HCT116 (cell line): Measurements from ENCODE around the gene OR2A14. TPM values are rescaled to one million over a fixed set of nuclear protein-coding genes. Genes with fewer than 3 reads are reported as not detected.

ENCODE experiments used
- ATAC-seq: fragments of 200-7000 bp; cut with Tn5 transposase; 2 replicates; pipeline ENCODE4 v1.9.1; 2020; ENCODE audit warnings: mild to moderate bottlenecking, moderate library complexity
- BruUV-seq: library from RNA; stranded (reverse); fragments of 400-500 nt; replicated peaks from 2 replicates; lab custom pipeline; 2021; lab: Mats Ljungman, UMichigan
- CTCF ChIA-PET: fragments of 300-600 bp; sonication (Branson Sonifier 250); formaldehyde crosslinking; loops from one replicate; lab custom pipeline; 2021; ENCODE audit warnings: antibody characterized with exemption; lab: Charles Lee
- POLR2A ChIA-PET: fragments of 300-600, 350-600 bp; sonication (Branson Sonifier 250); formaldehyde crosslinking; loops from one replicate; lab custom pipeline; 2021; ENCODE audit warnings: antibody characterized with exemption; lab: Charles Lee
- RAD21 ChIA-PET, 2 experiments: fragments of 300-600 bp; sonication (Branson Sonifier 250); formaldehyde crosslinking; loops; one replicate each; lab custom pipeline; 2023; ENCODE audit warnings: low total read pairs in 2 of 2; ENCODE audit not compliant: uncharacterized antibody in 2 of 2, unreplicated experiment in 2 of 2, low non-redundant PET in 1 of 2; lab: Charles Lee
- DNase-seq: peaks from one replicate; pipeline ENCODE4 v3.0.0-alpha.2; 2010; ENCODE audit warnings: low read depth, low spot score
- H2AFZ ChIP-seq: fragments of 200-600 bp; shearing (Covaris generic), sonication (generic); 2 replicates; pipeline ENCODE4 v1.6.1; 2017; ENCODE audit warnings: low read depth, mixed run types, mixed read lengths, antibody characterized with exemption, low read length; ENCODE audit not compliant: poor library complexity, severe bottlenecking
- H3K27ac ChIP-seq: 2 replicates; pipeline ENCODE4 v1.5.1; 2012; ENCODE audit warnings: low read depth, low read length
- H3K27me3 ChIP-seq: fragments of 200-600 bp; sonication (generic); 2 replicates; pipeline ENCODE4 v1.6.1; 2016; ENCODE audit warnings: mixed run types, low read length, mixed read lengths; ENCODE audit not compliant: insufficient read depth
- H3K36me3 ChIP-seq, 2 experiments: fragments of 200-500 bp in 1 of 2; fragments of 200-600 bp in 1 of 2; sonication (Bioruptor generic) in 1 of 2; sonication (generic) in 1 of 2; 2 replicates each; pipeline versions ENCODE4 v1.5.1 to v1.6.1; 2014 to 2016; ENCODE audit warnings: low read length in 2 of 2, inconsistent platforms in 1 of 2, mixed read lengths in 1 of 2, mixed run types in 1 of 2; ENCODE audit not compliant: insufficient read depth in 2 of 2, control insufficient read depth in 1 of 2
- H3K4me1 ChIP-seq, 2 experiments: fragments of 200-600 bp in 1 of 2; sonication (generic) in 1 of 2; 2 replicates each; pipeline versions ENCODE4 v1.5.1 to v1.6.1; 2012 to 2017; ENCODE audit warnings: low read length in 2 of 2, inconsistent platforms in 1 of 2, mild to moderate bottlenecking in 1 of 2, mixed read lengths in 1 of 2, mixed run types in 1 of 2, moderate library complexity in 1 of 2; ENCODE audit not compliant: insufficient read depth in 2 of 2, control insufficient read depth in 1 of 2
- H3K4me2 ChIP-seq: fragments of 200-600 bp; sonication (generic); 2 replicates; pipeline ENCODE4 v1.6.1; 2017; ENCODE audit warnings: mixed run types, low read length, mixed read lengths
- H3K4me3 ChIP-seq, 2 experiments: fragments of 200-600 bp in 1 of 2; sonication (generic) in 1 of 2; replicated peaks in 1 of 2; 2 replicates each; pipeline ENCODE4 v1.5.1; 2011 to 2016; ENCODE audit warnings: low read length in 2 of 2, control low read depth in 1 of 2, low read depth in 1 of 2, mild to moderate bottlenecking in 1 of 2, mixed read lengths in 1 of 2, mixed run types in 1 of 2
- H3K79me2 ChIP-seq: fragments of 200-600 bp; sonication (generic); 2 replicates; pipeline ENCODE4 v1.6.1; 2017; ENCODE audit warnings: mild to moderate bottlenecking, mixed run types, low read length, moderate library complexity, mixed read lengths; ENCODE audit not compliant: insufficient read depth
- H3K9ac ChIP-seq: fragments of 200-600 bp; sonication (generic); 2 replicates; pipeline ENCODE4 v1.6.1; 2016; ENCODE audit warnings: low read length, mixed read lengths
- H3K9me2 ChIP-seq: fragments of 200-600 bp; sonication (generic), shearing (Covaris generic); 2 replicates; pipeline ENCODE4 v1.6.1; 2017; ENCODE audit warnings: mixed run types, mild to moderate bottlenecking, moderate library complexity; ENCODE audit not compliant: insufficient read depth
- H3K9me3 ChIP-seq, 2 experiments: fragments of 200-500 bp in 1 of 2; fragments of 200-600 bp in 1 of 2; sonication (Bioruptor generic) in 1 of 2; sonication (generic) in 1 of 2; 2 replicates each; pipeline ENCODE4 v1.6.1; 2014 to 2017; ENCODE audit warnings: low read length in 2 of 2, mixed read lengths in 2 of 2, inconsistent platforms in 1 of 2, low read depth in 1 of 2, mild to moderate bottlenecking in 1 of 2, mixed run types in 1 of 2, moderate library complexity in 1 of 2; ENCODE audit not compliant: control insufficient read depth in 1 of 2, insufficient read depth in 1 of 2
- H4K20me1 ChIP-seq: fragments of 200-600 bp; sonication (generic), shearing (Covaris generic); 2 replicates; pipeline ENCODE4 v1.6.1; 2017; ENCODE audit warnings: mixed run types, mild to moderate bottlenecking, moderate library complexity; ENCODE audit not compliant: insufficient read depth
- ATF3 ChIP-seq: IDR thresholded peaks from 2 replicates; pipeline ENCODE4 v1.6.1; 2012
- CEBPB ChIP-seq: IDR thresholded peaks from 2 replicates; pipeline ENCODE4 v1.6.1; 2012; ENCODE audit warnings: low read depth
- CTCF ChIP-seq, 3 experiments: fragments of 200-600 bp in 1 of 3; sonication (generic) in 1 of 3; IDR thresholded peaks in 2 of 3; conservative IDR thresholded peaks in 1 of 3; 2 replicates each; pipeline ENCODE4 v1.5.1; 2012 to 2017; ENCODE audit warnings: low read depth in 2 of 3, low read length in 2 of 3, antibody characterized with exemption in 1 of 3, borderline replicate concordance in 1 of 3, control low read depth in 1 of 3, mild to moderate bottlenecking in 1 of 3, mixed read lengths in 1 of 3, mixed run types in 1 of 3, moderate library complexity in 1 of 3; ENCODE audit not compliant: insufficient read depth in 1 of 3
- EGR1 ChIP-seq: IDR thresholded peaks from 2 replicates; pipeline ENCODE4 v1.6.1; 2012; ENCODE audit warnings: low read depth
- ELF1 ChIP-seq: IDR thresholded peaks from 2 replicates; pipeline ENCODE4 v1.6.1; 2012; ENCODE audit warnings: low read depth, borderline replicate concordance
- EZH2 ChIP-seq: fragments of 200-600 bp; sonication (generic); IDR thresholded peaks from 2 replicates; pipeline ENCODE4 v1.6.1; 2017; ENCODE audit warnings: antibody characterized with exemption, mixed run types
- EZH2phosphoT487 ChIP-seq: fragments of 200-600 bp; IDR thresholded peaks from 2 replicates; pipeline ENCODE4 v1.6.1; 2018; ENCODE audit warnings: antibody characterized with exemption, borderline replicate concordance
- JUND ChIP-seq: IDR thresholded peaks from 2 replicates; pipeline ENCODE4 v1.6.1; 2012
- POLR2AphosphoS5 ChIP-seq: IDR thresholded peaks from 2 replicates; pipeline ENCODE4 v1.6.1; 2011; ENCODE audit warnings: mild to moderate bottlenecking, low read depth, low read length, moderate library complexity
- RAD21 ChIP-seq: IDR thresholded peaks from 2 replicates; pipeline ENCODE4 v1.6.1; 2012; ENCODE audit warnings: low read depth, mild to moderate bottlenecking
- SIN3A ChIP-seq: IDR thresholded peaks from 2 replicates; pipeline ENCODE4 v1.6.1; 2012; ENCODE audit warnings: low read depth
- SP1 ChIP-seq: IDR thresholded peaks from 2 replicates; pipeline ENCODE4 v1.6.1; 2012; ENCODE audit warnings: low read depth
- SRF ChIP-seq: IDR thresholded peaks from 2 replicates; pipeline ENCODE4 v1.6.1; 2012; ENCODE audit warnings: low read depth
- TCF7L2 ChIP-seq: IDR thresholded peaks from 2 replicates; pipeline ENCODE4 v1.7.0; 2011; ENCODE audit warnings: borderline replicate concordance, inconsistent platforms; ENCODE audit not compliant: insufficient read depth, insufficient read length; ENCODE audit errors: extremely low read depth
- ZFX ChIP-seq: fragments of 450-650 bp; IDR thresholded peaks from 2 replicates; pipeline ENCODE4 v1.6.1; 2017
- ZNF274 ChIP-seq: fragments of 200-500 bp; sonication (Bioruptor generic); IDR thresholded peaks from 2 replicates; pipeline ENCODE4 v1.6.1; 2014; ENCODE audit warnings: mild to moderate bottlenecking, low read depth, low read length, inconsistent platforms
- intact Hi-C: fragments of 100-400 bp; cut with micrococcal nuclease; formaldehyde crosslinking; loops from 2 replicates; pipeline ENCODE4 v1.10.0; 2022
- total RNA-seq: library from RNA; stranded (reverse); gene quantifications from one replicate; pipeline ENCODE4 v1.2.1, GENCODE V29; 2021; ENCODE audit not compliant: unreplicated experiment
- TF ChIP-seq, protein P1 (sequence below): IDR thresholded peaks from 2 replicates; pipeline ENCODE4 v1.6.1; 2012; ENCODE audit warnings: low read depth

OR2A14 gene
- total RNA-seq, 1 experiment from 2014 or later = not detected

- DNase-seq (no peak), ATAC-seq (peak; percentile 60; the same call in 1 of the 2 replicates)
- H3K4me3 ChIP-seq = no peak overlapping the region
- H3K79me2 ChIP-seq = no peaks in the 10 kb centered on the region
- no peak overlapping the region for H3K9ac ChIP-seq
- H3K36me3 ChIP-seq = no peaks in the 10 kb centered on the region
- H3K27me3 ChIP-seq = no peaks in the 10 kb centered on the region
- H3K4me1 ChIP-seq = no peaks in the 10 kb centered on the region; a peak in 1 of 4 replicates
- intact Hi-C loops = no loop called here
- H3K4me2 ChIP-seq = no peak overlapping the region
- H3K9me2 ChIP-seq = no peaks in the 10 kb centered on the region
- TF ChIP-seq SRF (no peak), CTCF (IDR thresholded peaks at IDR 0.05 in 2 of 3, conservative IDR thresholded peaks at IDR 0.05 in 1 of 3; ENCODE audit: borderline replicate concordance in 1 of 3, insufficient read depth in 1 of 3, low read depth in 2 of 3, low read length in 2 of 3) (no peak), JUND (no peak), ELF1 (no peak), EZH2phosphoT487 (no peak), ZNF274 (no peak), SP1 (no peak), RAD21 (no peak), ZFX (no peak), POLR2AphosphoS5 (no peak), SIN3A (no peak), EGR1 (no peak), CEBPB (no peak), EZH2 (no peak), ATF3 (no peak), TCF7L2 (no peak)
- TF ChIP-seq, protein P1, sequence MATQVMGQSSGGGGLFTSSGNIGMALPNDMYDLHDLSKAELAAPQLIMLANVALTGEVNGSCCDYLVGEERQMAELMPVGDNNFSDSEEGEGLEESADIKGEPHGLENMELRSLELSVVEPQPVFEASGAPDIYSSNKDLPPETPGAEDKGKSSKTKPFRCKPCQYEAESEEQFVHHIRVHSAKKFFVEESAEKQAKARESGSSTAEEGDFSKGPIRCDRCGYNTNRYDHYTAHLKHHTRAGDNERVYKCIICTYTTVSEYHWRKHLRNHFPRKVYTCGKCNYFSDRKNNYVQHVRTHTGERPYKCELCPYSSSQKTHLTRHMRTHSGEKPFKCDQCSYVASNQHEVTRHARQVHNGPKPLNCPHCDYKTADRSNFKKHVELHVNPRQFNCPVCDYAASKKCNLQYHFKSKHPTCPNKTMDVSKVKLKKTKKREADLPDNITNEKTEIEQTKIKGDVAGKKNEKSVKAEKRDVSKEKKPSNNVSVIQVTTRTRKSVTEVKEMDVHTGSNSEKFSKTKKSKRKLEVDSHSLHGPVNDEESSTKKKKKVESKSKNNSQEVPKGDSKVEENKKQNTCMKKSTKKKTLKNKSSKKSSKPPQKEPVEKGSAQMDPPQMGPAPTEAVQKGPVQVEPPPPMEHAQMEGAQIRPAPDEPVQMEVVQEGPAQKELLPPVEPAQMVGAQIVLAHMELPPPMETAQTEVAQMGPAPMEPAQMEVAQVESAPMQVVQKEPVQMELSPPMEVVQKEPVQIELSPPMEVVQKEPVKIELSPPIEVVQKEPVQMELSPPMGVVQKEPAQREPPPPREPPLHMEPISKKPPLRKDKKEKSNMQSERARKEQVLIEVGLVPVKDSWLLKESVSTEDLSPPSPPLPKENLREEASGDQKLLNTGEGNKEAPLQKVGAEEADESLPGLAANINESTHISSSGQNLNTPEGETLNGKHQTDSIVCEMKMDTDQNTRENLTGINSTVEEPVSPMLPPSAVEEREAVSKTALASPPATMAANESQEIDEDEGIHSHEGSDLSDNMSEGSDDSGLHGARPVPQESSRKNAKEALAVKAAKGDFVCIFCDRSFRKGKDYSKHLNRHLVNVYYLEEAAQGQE = no peak
- no peak overlapping the region for H2AFZ ChIP-seq
- CTCF ChIA-PET = interaction anchor here (0.6 kb wide), 1 partner anchor 9 kb away, joined by 4 read pairs; no protein-coding TSS in a partner anchor
- H3K9me3 ChIP-seq = no peaks in the 10 kb centered on the region
- RAD21 ChIA-PET = no interaction called here
- H3K27ac ChIP-seq = no peak overlapping the region
- no peaks in the 10 kb centered on the region for H4K20me1 ChIP-seq
- POLR2A ChIA-PET = no interaction called here
- no TSS peak for BruUV-seq
Observed at GRCh38 chr7:144118341-144118740, 4.6 kb upstream of the OR2A14 start.
